Rectal smooth muscle tissue (tissue), 1 donor: ENCODE measurements around the gene UBR2.
A peak's percentile ranks its signal among the peaks of the same experiment; 100 is the strongest.
"Not testable (repeated sequence)": the region's sequence is repeated elsewhere in the genome, so short reads cannot be mapped to it uniquely, and the experiment has no call there.

ENCODE experiments used
- H3K27ac ChIP-seq: one replicate; pipeline ENCODE4 v1.7.0; 2013; ENCODE audit warnings: low read depth, low read length, inconsistent platforms
- H3K27me3 ChIP-seq: one replicate; pipeline ENCODE4 v1.7.0; 2013; ENCODE audit warnings: low read length; ENCODE audit not compliant: control insufficient read depth, insufficient read depth
- H3K36me3 ChIP-seq: one replicate; pipeline ENCODE4 v1.7.0; 2013; ENCODE audit warnings: low read length; ENCODE audit not compliant: control insufficient read depth, insufficient read depth
- H3K4me1 ChIP-seq: one replicate; pipeline ENCODE4 v1.7.0; 2013; ENCODE audit warnings: low read length; ENCODE audit not compliant: control insufficient read depth, insufficient read depth
- H3K4me3 ChIP-seq: one replicate; pipeline ENCODE4 v1.7.0; 2013; ENCODE audit warnings: low read length
- H3K9ac ChIP-seq: one replicate; pipeline ENCODE4 v1.7.0; 2013; ENCODE audit warnings: low read length

The UBR2 gene

DNA sequence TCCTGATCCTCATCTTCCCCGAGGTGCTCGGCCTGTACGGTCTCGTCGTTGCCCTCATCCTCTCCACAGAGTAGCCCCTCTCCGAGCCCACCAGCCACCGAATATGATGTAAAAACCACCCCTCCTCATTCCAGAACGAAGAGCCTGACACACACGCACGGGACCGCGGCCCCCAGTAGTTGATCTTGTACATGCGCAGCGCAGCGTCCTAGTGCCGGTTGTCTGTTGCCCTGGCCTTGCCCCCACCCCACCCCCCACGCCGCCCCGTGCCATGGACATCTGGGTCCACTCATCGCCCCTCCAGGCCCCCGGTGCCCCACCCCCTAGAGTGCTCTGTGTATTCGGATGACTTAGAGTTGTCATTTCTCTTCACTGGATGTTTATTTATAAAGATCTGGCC, 163.8 kb downstream of the UBR2 start:
- no peaks in the 10 kb centered on the region for H3K27me3 ChIP-seq

DNA sequence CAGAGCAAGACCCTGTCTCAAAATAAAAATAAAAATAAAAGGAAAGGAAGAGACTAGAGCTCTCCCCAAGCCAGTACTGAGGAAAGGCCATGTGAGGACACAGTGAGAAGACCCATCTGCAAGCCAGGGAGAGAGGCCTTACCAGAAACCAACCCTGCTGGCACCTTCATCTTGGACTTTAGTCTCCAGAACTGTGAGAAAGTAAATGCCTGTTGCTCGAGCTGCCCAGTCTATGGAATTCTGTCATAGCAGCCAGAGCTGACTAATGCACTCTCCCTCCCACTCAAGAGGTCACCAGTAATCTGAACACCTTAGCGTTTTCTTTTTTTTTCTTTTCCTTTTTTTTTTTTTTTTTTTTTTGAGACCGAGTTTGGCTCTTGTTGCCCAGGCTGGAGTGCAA, 165.9 kb downstream of the UBR2 start:
- Histone ChIP-seq H3K9ac (no peak overlapping the region), H3K27me3 (no peaks in the 10 kb centered on the region), H3K4me3 (no peak overlapping the region), H3K4me1 (peaks cover 6% of the 10 kb centered on the region), H3K27ac (no peak overlapping the region), H3K36me3 (no peaks in the 10 kb centered on the region)

More for the DNA sequence above, 163.8 kb downstream of the UBR2 start:
- peaks cover 6% of the 10 kb centered on the region for H3K4me1 ChIP-seq
- peak overlapping the region; percentile 4 for H3K9ac ChIP-seq
- peak overlapping the region; percentile 62 for H3K4me3 ChIP-seq
- peak overlapping the region; percentile 87 for H3K27ac ChIP-seq
- no peaks in the 10 kb centered on the region for H3K36me3 ChIP-seq

DNA sequence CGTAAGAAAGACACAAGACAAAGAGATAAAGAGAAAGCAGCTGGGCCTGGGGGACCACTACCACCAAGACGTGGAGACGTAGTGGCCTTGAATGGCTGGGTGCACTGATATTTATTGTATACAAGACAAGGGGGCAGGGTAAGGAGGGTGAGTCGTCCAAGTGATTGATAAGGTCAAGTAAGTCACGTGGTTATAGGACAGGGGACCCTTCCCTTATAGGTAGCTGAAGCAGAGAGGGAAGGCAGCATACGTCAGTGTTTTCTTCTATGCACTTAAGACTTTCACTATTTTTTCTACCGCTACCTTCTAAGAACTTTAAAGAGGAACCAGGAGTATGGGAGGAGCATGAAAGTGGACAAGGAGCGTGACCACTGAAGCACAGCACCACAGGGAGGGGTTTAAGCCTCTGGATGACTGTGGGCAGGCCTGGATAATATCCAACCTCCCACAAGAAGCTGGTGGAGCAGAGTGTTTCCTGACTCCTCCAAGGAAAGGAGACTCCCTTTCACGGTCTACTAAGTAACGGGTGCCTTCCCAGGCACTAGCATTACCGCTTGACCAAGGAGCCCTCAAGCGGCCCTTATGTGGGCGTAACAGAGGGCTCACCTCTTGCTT, 170.1 kb downstream of the UBR2 start:
- not testable (repeated sequence) for H3K9ac ChIP-seq, H3K36me3 ChIP-seq, H3K27ac ChIP-seq, H3K4me1 ChIP-seq, H3K27me3 ChIP-seq, H3K4me3 ChIP-seq

DNA sequence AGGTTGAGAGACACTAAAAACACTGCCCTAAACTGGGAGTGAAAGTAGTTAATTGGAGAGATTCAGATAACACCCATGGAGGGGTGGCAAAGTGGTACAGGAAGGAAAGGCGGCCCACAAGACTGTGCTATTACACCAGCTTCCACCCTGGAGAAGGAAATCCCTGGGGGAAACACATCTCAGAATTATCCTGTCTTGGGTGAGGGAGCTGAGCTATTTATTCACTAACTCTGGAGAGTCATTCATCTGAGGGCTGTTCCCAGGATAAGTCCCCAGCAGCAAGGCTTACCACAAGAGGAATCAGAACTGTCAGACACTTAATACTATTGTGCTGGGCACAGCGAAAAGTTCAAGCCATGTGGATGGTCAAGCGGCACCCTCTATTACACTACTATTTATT, 172.1 kb downstream of the UBR2 start:
- Histone ChIP-seq H3K27me3 (no peaks in the 10 kb centered on the region), H3K9ac (no peak overlapping the region), H3K27ac (no peak overlapping the region), H3K4me3 (no peak overlapping the region), H3K36me3 (no peaks in the 10 kb centered on the region), H3K4me1 (no peaks in the 10 kb centered on the region)

DNA sequence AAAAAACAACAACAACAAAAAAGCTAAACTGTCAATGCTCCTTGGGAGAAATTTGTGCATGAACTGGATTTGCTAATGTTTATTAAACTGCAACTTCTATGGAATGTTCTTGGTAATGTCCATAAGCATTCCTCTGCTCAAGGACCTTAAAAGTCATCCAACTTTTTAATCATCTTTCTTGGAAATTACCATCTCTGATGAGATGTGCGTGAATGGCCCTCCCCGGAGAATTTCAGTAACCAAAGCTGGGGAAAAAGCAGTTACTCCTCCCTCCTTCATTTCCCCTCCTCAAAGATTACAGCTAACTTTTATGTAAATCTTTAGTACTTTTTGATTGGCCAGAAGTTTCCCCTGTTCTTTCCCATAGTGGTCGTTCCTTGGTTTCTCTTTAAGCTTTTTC, 176.9 kb downstream of the UBR2 start:
- Histone ChIP-seq H3K4me3 (no peak overlapping the region), H3K27me3 (no peaks in the 10 kb centered on the region), H3K36me3 (no peaks in the 10 kb centered on the region), H3K27ac (no peak overlapping the region), H3K4me1 (peaks cover 12% of the 10 kb centered on the region), H3K9ac (no peak overlapping the region)

DNA sequence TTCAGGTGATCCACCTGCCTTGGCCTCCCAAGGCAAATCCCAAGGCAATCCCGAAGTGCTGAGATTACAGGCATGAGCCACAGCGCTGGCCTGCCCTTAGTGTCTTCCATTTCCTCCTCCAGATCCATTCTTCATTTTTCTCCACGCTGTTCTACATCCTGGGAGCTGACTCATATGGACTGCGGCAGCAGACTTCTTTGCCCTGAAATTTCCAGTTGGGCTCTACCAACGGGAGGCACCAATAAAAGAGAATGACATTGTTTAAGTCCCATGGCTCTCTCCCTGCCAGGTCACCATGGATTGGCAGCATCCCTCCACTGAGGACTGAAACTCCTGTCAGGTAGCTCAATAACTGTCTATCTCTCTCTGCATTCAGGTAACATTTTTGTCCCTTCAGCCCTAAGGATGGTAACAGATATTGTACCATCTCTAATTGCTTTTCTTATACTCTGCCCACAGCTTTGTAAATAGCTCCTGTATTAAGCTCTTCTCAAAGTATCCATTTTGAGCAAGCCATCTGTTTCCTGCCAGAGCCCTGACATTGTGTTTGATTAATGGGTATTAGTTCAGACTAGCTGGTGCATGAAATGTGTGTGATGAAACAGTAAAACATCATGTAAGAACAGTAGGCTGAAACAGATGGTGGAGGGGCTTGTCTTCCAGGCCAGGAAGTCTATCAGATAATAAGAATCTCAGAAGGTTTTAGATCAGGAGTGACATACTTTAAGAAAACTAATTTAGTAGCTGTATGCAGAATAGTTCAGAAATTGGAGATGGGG, 178.5 kb downstream of the UBR2 start:
- no peak overlapping the region for H3K27ac ChIP-seq
- no peaks in the 10 kb centered on the region for H3K27me3 ChIP-seq
- no peak overlapping the region for H3K4me3 ChIP-seq
- H3K9ac ChIP-seq: no peak overlapping the region
- peaks cover 12% of the 10 kb centered on the region for H3K4me1 ChIP-seq
- H3K36me3 ChIP-seq: no peaks in the 10 kb centered on the region
